HL-60 (cell line): ENCODE results near the gene TOPAZ1.

ENCODE experiments used
- DNase-seq, 2 experiments: peaks; one replicate each; pipeline ENCODE4 v3.0.0-alpha.2; 2010 to 2020; ENCODE audit warnings: low read depth in 1 of 2, low spot score in 1 of 2
- H3K27ac ChIP-seq: fragments of 250-450 bp; sonication (Bioruptor Pico); replicated peaks from 2 replicates; pipeline ENCODE4 v1.5.1; 2020; ENCODE audit warnings: mild to moderate bottlenecking, moderate library complexity
- H3K27me3 ChIP-seq: fragments of 250-450 bp; sonication (Bioruptor Pico); 2 replicates; pipeline ENCODE4 v1.5.1; 2021; ENCODE audit warnings: mild to moderate bottlenecking, moderate library complexity; ENCODE audit not compliant: insufficient read depth, poor library complexity, severe bottlenecking
- H3K4me3 ChIP-seq: replicated peaks from 2 replicates; pipeline ENCODE4 v1.5.1; 2011; ENCODE audit warnings: mild to moderate bottlenecking, control low read depth, low read length; ENCODE audit not compliant: insufficient read depth
- CTCF ChIP-seq: IDR thresholded peaks from one replicate; pipeline ENCODE4 v1.5.1; 2011; ENCODE audit warnings: low read length, control low read depth, inconsistent platforms; ENCODE audit not compliant: insufficient read depth
- GABPA ChIP-seq: IDR thresholded peaks from 2 replicates; pipeline ENCODE4 v1.6.1; 2012; ENCODE audit warnings: low read depth
- POLR2AphosphoS5 ChIP-seq: IDR thresholded peaks from 2 replicates; pipeline ENCODE4 v1.6.1; 2012; ENCODE audit warnings: low read depth
- SPI1 ChIP-seq: IDR thresholded peaks from 2 replicates; pipeline ENCODE4 v1.6.1; 2012; ENCODE audit warnings: low read depth, mild to moderate bottlenecking, borderline replicate concordance
- TF ChIP-seq, protein P1 (sequence below): IDR thresholded peaks from 2 replicates; pipeline ENCODE4 v1.6.1; 2012; ENCODE audit warnings: low read depth; ENCODE audit not compliant: insufficient replicate concordance

The TOPAZ1 gene

DNA sequence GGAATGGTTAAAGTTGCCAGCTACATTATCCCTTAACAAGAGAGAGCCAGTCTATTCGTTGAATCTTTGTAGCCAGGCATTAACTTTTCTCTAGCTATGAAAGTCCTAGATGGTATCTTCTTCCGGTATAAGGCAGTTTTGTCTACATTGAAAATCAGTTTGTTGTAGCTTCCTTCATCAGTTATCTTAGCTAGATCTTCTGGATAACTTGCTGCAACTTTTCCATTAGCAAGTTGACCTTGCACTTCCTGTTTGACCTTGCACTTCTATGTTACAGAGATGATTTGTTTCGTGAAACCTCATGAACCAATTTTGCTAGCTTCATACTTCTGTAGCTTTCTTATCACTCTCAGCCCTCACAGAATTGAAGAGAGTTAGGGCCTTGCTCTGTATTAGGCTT is 24.1 kb downstream of the TOPAZ1 start:
- H3K4me3 ChIP-seq: no peak overlapping the region
- no peaks in the 10 kb centered on the region for H3K27me3 ChIP-seq
- no peak overlapping the region; the same call in 1 of the 2 replicates for H3K27ac ChIP-seq
- TF ChIP-seq SPI1 (no peak), CTCF (no peak)
- TF ChIP-seq, protein P1, sequence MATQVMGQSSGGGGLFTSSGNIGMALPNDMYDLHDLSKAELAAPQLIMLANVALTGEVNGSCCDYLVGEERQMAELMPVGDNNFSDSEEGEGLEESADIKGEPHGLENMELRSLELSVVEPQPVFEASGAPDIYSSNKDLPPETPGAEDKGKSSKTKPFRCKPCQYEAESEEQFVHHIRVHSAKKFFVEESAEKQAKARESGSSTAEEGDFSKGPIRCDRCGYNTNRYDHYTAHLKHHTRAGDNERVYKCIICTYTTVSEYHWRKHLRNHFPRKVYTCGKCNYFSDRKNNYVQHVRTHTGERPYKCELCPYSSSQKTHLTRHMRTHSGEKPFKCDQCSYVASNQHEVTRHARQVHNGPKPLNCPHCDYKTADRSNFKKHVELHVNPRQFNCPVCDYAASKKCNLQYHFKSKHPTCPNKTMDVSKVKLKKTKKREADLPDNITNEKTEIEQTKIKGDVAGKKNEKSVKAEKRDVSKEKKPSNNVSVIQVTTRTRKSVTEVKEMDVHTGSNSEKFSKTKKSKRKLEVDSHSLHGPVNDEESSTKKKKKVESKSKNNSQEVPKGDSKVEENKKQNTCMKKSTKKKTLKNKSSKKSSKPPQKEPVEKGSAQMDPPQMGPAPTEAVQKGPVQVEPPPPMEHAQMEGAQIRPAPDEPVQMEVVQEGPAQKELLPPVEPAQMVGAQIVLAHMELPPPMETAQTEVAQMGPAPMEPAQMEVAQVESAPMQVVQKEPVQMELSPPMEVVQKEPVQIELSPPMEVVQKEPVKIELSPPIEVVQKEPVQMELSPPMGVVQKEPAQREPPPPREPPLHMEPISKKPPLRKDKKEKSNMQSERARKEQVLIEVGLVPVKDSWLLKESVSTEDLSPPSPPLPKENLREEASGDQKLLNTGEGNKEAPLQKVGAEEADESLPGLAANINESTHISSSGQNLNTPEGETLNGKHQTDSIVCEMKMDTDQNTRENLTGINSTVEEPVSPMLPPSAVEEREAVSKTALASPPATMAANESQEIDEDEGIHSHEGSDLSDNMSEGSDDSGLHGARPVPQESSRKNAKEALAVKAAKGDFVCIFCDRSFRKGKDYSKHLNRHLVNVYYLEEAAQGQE: no peak
- DNase-seq: no peak

GRCh38 chr3:44272191-44272590 is 30.5 kb downstream of the TOPAZ1 start:
- DNase-seq: no peak
- no peak for TF ChIP-seq CTCF
- no peak for TF ChIP-seq POLR2AphosphoS5
- TF ChIP-seq, protein P1: no peak
- no peak for TF ChIP-seq GABPA
- no peak for TF ChIP-seq SPI1
- Histone ChIP-seq H3K27ac (no peak overlapping the region), H3K27me3 (no peaks in the 10 kb centered on the region), H3K4me3 (no peak overlapping the region)

DNA sequence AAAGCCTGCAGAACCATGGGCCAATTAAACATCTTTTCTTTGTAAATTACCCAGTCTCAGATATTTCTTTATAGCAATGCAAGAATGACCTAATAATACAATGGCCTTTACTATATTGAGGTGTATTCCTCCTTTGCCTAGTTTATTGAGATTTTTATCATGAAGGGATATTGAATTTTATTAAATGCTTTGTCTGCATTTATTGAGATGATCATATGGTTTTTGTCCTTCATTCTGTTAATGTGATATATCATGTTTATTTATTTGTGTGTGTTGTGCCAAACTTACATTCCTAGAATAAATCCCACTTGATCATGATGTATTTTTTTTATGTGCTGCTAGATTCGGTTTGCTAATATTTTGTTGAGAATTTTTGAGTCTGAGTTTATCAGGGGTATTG is 36.2 kb downstream of the TOPAZ1 start:
- no peak overlapping the region for H3K27ac ChIP-seq
- TF ChIP-seq, protein P1: no peak
- TF ChIP-seq POLR2AphosphoS5: no peak
- no peak for TF ChIP-seq CTCF
- no peak for TF ChIP-seq GABPA
- no peak for TF ChIP-seq SPI1
- no peak for DNase-seq
- H3K4me3 ChIP-seq: no peak overlapping the region
- H3K27me3 ChIP-seq: no peaks in the 10 kb centered on the region
